OCI-LY1 (cell line): ENCODE data around the gene ANK3.

Source experiments
- H2AFZ ChIP-seq: fragments of 200-600 bp; sonication (generic), shearing (Covaris generic); 2 replicates; pipeline ENCODE4 v1.6.0; 2014; ENCODE audit warnings: antibody characterized with exemption, mild to moderate bottlenecking, low read length
- H3F3A ChIP-seq: fragments of 200-600 bp; sonication (generic), shearing (Covaris generic); 2 replicates; pipeline ENCODE4 v1.6.0; 2014; ENCODE audit warnings: mild to moderate bottlenecking, antibody characterized with exemption, low read length, moderate library complexity; ENCODE audit not compliant: insufficient read depth
- H3K27ac ChIP-seq: fragments of 200-600 bp; sonication (generic); 2 replicates; pipeline ENCODE4 v1.5.1; 2014; ENCODE audit warnings: low read length, mixed run types, mild to moderate bottlenecking, low read depth; ENCODE audit not compliant: poor library complexity, severe bottlenecking
- H3K27me3 ChIP-seq: fragments of 200-600 bp; sonication (generic); 2 replicates; pipeline ENCODE4 v1.6.0; 2014; ENCODE audit warnings: antibody characterized with exemption, mild to moderate bottlenecking, low read length, moderate library complexity; ENCODE audit not compliant: insufficient read depth
- H3K36me3 ChIP-seq: fragments of 200-600 bp; sonication (generic); 2 replicates; pipeline ENCODE4 v1.6.1; 2014; ENCODE audit warnings: mild to moderate bottlenecking, antibody characterized with exemption, low read length, moderate library complexity, mixed read lengths; ENCODE audit not compliant: insufficient read depth
- H3K4me1 ChIP-seq: fragments of 200-600 bp; sonication (generic); 2 replicates; pipeline ENCODE4 v1.5.1; 2014; ENCODE audit warnings: mild to moderate bottlenecking, low read length, moderate library complexity; ENCODE audit not compliant: insufficient read depth, severe bottlenecking
- H3K4me2 ChIP-seq: fragments of 200-600 bp; sonication (generic), shearing (Covaris generic); 2 replicates; pipeline ENCODE4 v1.6.1; 2014; ENCODE audit warnings: low read length
- H3K4me3 ChIP-seq: fragments of 200-600 bp; sonication (generic); 2 replicates; pipeline ENCODE4 v1.5.1; 2014; ENCODE audit warnings: low read length, low read depth, mild to moderate bottlenecking, mixed read lengths; ENCODE audit not compliant: poor library complexity, severe bottlenecking
- H3K79me2 ChIP-seq: fragments of 200-600 bp; shearing (Covaris generic); 2 replicates; pipeline ENCODE4 v1.6.1; 2016; ENCODE audit warnings: mixed run types, low read length, mixed read lengths; ENCODE audit not compliant: insufficient read depth
- H3K9ac ChIP-seq: fragments of 200-600 bp; sonication (generic), shearing (Covaris generic); 2 replicates; pipeline ENCODE4 v1.6.1; 2014; ENCODE audit warnings: mild to moderate bottlenecking, low read length, mixed read lengths
- H3K9me2 ChIP-seq: fragments of 200-600 bp; sonication (generic), shearing (Covaris generic); 2 replicates; pipeline ENCODE4 v1.6.1; 2014; ENCODE audit warnings: low read depth, mild to moderate bottlenecking, low read length, mixed read lengths
- H3K9me3 ChIP-seq: fragments of 200-600 bp; shearing (Covaris generic); 2 replicates; pipeline ENCODE4 v1.6.1; 2014; ENCODE audit warnings: low read length, mixed read lengths
- H4K20me1 ChIP-seq: fragments of 200-600 bp; sonication (generic), shearing (Covaris generic); 2 replicates; pipeline ENCODE4 v1.6.0; 2016; ENCODE audit warnings: mild to moderate bottlenecking, low read length; ENCODE audit not compliant: insufficient read depth
- EZH2 ChIP-seq: fragments of 200-600 bp; sonication (generic), shearing (Covaris generic); IDR thresholded peaks from 2 replicates; pipeline ENCODE4 v1.8.0; 2017; ENCODE audit warnings: borderline replicate concordance, mixed run types, mild to moderate bottlenecking, antibody characterized with exemption, low read length, moderate library complexity, mixed read lengths
- TF ChIP-seq, protein P1 (sequence below): fragments of 200-600 bp; sonication (generic), shearing (Covaris generic); IDR thresholded peaks from 2 replicates; pipeline ENCODE4 v1.5.1; 2017; ENCODE audit warnings: mild to moderate bottlenecking, antibody characterized with exemption, low read length, moderate library complexity, mixed read lengths

Gene ANK3

DNA sequence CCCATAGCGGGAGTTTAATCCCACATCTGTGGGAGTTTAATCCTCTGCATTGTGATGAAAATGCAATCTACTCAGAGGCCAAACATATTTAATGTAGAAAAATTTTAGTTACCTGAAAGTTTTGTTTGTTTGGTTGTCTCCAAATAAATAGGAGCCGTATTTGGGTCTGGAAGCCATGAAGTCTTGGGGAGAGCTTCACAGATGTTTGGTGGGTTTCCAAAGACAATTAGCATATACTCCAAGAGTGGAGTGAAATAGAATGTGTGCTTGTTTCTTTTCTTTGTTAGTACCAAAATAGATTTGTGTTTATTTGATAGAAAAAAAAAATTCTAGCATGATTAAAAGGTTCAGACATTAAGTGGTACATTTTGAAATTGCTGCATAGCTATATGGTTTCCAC is 50.9 kb downstream of the ANK3 start:
- H3K36me3 ChIP-seq = no peaks in the 10 kb centered on the region
- no peaks in the 10 kb centered on the region for H3K27me3 ChIP-seq
- no peak overlapping the region for H3K4me2 ChIP-seq
- TF ChIP-seq, protein P1, sequence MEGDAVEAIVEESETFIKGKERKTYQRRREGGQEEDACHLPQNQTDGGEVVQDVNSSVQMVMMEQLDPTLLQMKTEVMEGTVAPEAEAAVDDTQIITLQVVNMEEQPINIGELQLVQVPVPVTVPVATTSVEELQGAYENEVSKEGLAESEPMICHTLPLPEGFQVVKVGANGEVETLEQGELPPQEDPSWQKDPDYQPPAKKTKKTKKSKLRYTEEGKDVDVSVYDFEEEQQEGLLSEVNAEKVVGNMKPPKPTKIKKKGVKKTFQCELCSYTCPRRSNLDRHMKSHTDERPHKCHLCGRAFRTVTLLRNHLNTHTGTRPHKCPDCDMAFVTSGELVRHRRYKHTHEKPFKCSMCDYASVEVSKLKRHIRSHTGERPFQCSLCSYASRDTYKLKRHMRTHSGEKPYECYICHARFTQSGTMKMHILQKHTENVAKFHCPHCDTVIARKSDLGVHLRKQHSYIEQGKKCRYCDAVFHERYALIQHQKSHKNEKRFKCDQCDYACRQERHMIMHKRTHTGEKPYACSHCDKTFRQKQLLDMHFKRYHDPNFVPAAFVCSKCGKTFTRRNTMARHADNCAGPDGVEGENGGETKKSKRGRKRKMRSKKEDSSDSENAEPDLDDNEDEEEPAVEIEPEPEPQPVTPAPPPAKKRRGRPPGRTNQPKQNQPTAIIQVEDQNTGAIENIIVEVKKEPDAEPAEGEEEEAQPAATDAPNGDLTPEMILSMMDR = no peak
- H3K9ac ChIP-seq = no peak overlapping the region; the same call in 1 of the 2 replicates
- peaks cover 97% of the 10 kb centered on the region for H3K4me1 ChIP-seq
- H3F3A ChIP-seq = no peaks in the 10 kb centered on the region
- no peaks in the 10 kb centered on the region for H4K20me1 ChIP-seq
- H3K4me3 ChIP-seq = no peak overlapping the region
- H3K27ac ChIP-seq = peak overlapping the region; percentile 71
- H3K9me2 ChIP-seq = no peaks in the 10 kb centered on the region
- H2AFZ ChIP-seq = no peak overlapping the region
- peaks cover 13% of the 10 kb centered on the region; the same call in 1 of the 2 replicates for H3K79me2 ChIP-seq
- H3K9me3 ChIP-seq = no peaks in the 10 kb centered on the region

DNA sequence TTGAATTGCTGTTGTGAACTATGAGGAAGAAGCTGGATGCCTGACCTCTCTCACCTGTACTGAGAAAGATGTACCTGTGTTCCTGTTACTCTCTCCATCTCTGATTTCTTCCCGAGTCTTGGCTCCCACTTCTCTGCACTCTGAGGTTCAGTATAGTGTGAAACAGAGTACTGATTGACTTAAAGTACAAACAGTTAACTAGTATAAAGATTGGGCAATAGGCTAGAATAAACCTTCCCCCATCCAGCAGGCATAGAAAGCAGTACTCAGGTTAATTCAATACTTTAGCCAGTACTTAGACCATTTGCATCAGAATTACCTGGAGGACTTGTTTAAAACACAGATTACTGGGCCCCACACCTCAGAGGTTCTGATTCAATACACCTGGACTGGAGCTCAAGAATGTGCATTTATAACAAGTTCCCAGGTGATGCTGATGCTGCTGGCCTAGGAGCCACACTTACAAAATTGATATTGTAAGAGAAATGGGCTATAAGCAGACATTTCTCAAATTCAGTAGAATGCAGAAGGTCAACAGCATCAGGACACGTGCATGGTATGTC is 51.6 kb downstream of the ANK3 start:
- no peak overlapping the region for H3K4me2 ChIP-seq
- no peaks in the 10 kb centered on the region for H4K20me1 ChIP-seq
- no peaks in the 10 kb centered on the region for H3K9me2 ChIP-seq
- peaks cover 10% of the 10 kb centered on the region; the same call in 1 of the 2 replicates for H3K79me2 ChIP-seq
- H3K4me3 ChIP-seq = no peak overlapping the region
- no peaks in the 10 kb centered on the region for H3K9me3 ChIP-seq
- H3K27ac ChIP-seq = peak overlapping the region; percentile 71
- no peaks in the 10 kb centered on the region for H3K27me3 ChIP-seq
- H3K9ac ChIP-seq = no peak overlapping the region
- H3K36me3 ChIP-seq = no peaks in the 10 kb centered on the region
- H3K4me1 ChIP-seq = peaks cover 90% of the 10 kb centered on the region
- no peaks in the 10 kb centered on the region for H3F3A ChIP-seq
- H2AFZ ChIP-seq = no peak overlapping the region
- TF ChIP-seq, protein P1 = no peak
- no peak for TF ChIP-seq EZH2

DNA sequence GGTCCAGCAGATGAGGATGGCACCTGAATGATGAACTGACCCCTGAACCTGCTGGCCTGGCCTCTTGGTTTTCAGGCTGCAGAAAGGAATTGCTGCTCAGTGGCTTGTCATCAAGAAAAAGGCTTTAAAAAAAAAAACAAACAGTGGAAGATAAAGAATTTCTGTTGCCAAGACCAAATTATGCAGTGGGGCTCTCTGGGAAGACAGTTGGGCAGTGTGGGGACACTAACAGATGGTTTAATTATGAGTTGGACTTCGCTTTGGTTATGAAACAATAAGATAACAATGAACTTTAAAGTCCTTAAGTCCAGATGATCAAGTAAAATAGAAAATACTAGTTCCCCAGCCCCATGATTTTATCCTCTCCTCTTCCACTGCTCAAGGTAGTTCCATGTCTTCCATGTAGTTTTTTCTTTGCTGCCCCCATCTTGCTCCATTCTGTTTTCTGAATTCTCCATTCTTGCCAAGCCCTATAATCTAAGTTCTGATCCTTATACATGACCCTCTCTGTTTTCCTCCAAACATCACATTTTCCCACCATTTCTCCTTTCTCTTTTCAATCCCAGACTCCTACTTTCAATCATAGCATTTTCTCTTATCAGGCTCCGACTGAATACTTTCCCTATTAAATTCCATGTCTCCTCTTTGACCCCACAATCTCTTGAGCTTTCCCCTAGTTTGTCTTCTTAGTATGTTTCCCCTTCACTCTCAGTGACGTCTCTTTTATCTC is 52.6 kb downstream of the ANK3 start:
- peaks cover 80% of the 10 kb centered on the region for H3K4me1 ChIP-seq
- no peaks in the 10 kb centered on the region for H3K9me3 ChIP-seq
- H3F3A ChIP-seq = no peaks in the 10 kb centered on the region
- no peaks in the 10 kb centered on the region for H3K9me2 ChIP-seq
- no peaks in the 10 kb centered on the region for H4K20me1 ChIP-seq
- peak overlapping the region; percentile 71 for H3K27ac ChIP-seq
- H3K4me3 ChIP-seq = no peak overlapping the region
- H3K27me3 ChIP-seq = no peaks in the 10 kb centered on the region
- TF ChIP-seq EZH2 = no peak
- TF ChIP-seq, protein P1 = no peak
- H3K4me2 ChIP-seq = peak overlapping the region; percentile 34; the same call in 1 of the 2 replicates
- no peak overlapping the region for H2AFZ ChIP-seq
- H3K9ac ChIP-seq = no peak overlapping the region; the same call in 1 of the 2 replicates
- no peaks in the 10 kb centered on the region for H3K36me3 ChIP-seq
- H3K79me2 ChIP-seq = peaks cover 7% of the 10 kb centered on the region; the same call in 1 of the 2 replicates
